ENCODE results near the gene CFAP74. TPM values are rescaled to one million over a fixed set of nuclear protein-coding genes. Genes with fewer than 3 reads are reported as not detected.

CFAP74 gene
- total and polyA plus RNA-seq, 2 of the 4 experiments (the other 2 are of a cell fraction), result not detected

- no peak for ATAC-seq (ENCODE audit: low read depth)
- Histone ChIP-seq H3K18ac (ENCODE audit: low read depth, low read length) (no peak overlapping the region), H2BK15ac (ENCODE audit: low read depth, low read length) (no peak overlapping the region), H3K56ac (ENCODE audit: extremely low read depth, insufficient read depth, low read length) (no peak overlapping the region), H3K27ac (ENCODE audit: insufficient read depth, low read length) (no peak overlapping the region), H3K14ac (replicated peaks; ENCODE audit: low read depth, low read length) (no peak overlapping the region), H2AK9ac (replicated peaks; ENCODE audit: low read depth, low read length, poor library complexity) (no peak overlapping the region), H3K23ac (ENCODE audit: low read depth, low read length) (no peak overlapping the region), H3K9me1 (ENCODE audit: insufficient read depth, low read length) (no peaks in the 10 kb centered on the region), H2AFZ (replicated peaks; ENCODE audit: low read length, poor library complexity) (no peak overlapping the region), H3K4me3 (ENCODE audit: insufficient read depth, low read depth, low read length) (no peak overlapping the region), H3K9me3 (ENCODE audit: control insufficient read depth, insufficient read depth, low read length) (no peaks in the 10 kb centered on the region), H3K4me2 (ENCODE audit: low read depth, low read length) (no peak overlapping the region), H3K79me1 (ENCODE audit: low read depth in 1 of 2, low read length in 2 of 2) (no peaks in the 10 kb centered on the region), H4K91ac (ENCODE audit: insufficient read depth, low read depth, low read length) (no peak overlapping the region), H2BK120ac (ENCODE audit: low read depth, low read length) (no peak overlapping the region), H3K27me3 (ENCODE audit: control insufficient read depth, insufficient read depth, low read length) (peaks cover 49% of the 10 kb centered on the region), H2BK20ac (ENCODE audit: low read depth, low read length) (no peak overlapping the region), H3K9ac (ENCODE audit: low read depth, low read length) (no peak overlapping the region), H4K5ac (ENCODE audit: low read depth, low read length) (no peak overlapping the region), H3K4ac (ENCODE audit: low read depth, low read length) (no peak overlapping the region), H2AK5ac (ENCODE audit: low read depth, low read length) (no peak overlapping the region), H3K36me3 (ENCODE audit: control insufficient read depth, insufficient read depth, low read length) (no peaks in the 10 kb centered on the region), H4K20me1 (ENCODE audit: insufficient read depth, low read length) (no peaks in the 10 kb centered on the region), H4K8ac (ENCODE audit: low read depth in 2 of 2, low read length in 2 of 2) (no peak overlapping the region), H2BK5ac (ENCODE audit: low read depth, low read length, poor library complexity, severe bottlenecking) (no peak overlapping the region), H3K4me1 (ENCODE audit: control insufficient read depth, insufficient read depth, low read length) (no peaks in the 10 kb centered on the region)
- no TSS peak for BruUV-seq (replicated peaks)
- ChIA-PET POLR2A (ENCODE audit: unreplicated experiment) (no interaction called here), CTCF (no interaction called here)
- 73% methylated on average over 20 of the region's 42 CpGs; no CpG with 5 or more reads in 1 of the 2 experiments for WGBS, 2 experiments (ENCODE audit: extremely low coverage in 2 of 2, insufficient read length in 1 of 2)
- intact Hi-C loops (cut with micrococcal nuclease), result no loop called here
- in situ Hi-C loops (cut with MboI; ENCODE audit: low sequenced_read_pairs), result no loop called here
- dilution Hi-C loops (cut with HindIII; ENCODE audit: low sequenced_read_pairs, unreplicated experiment), result no loop called here
- no peak for TF ChIP-seq POLR2A (IDR thresholded peaks at IDR 0.05; ENCODE audit: low read depth, low read length)
- TF ChIP-seq USF2 (IDR thresholded peaks at IDR 0.05; ENCODE audit: low read depth, low read length), result no peak
- no peak for TF ChIP-seq MAZ (IDR thresholded peaks at IDR 0.05; ENCODE audit: borderline replicate concordance, low read depth, low read length)
- TF ChIP-seq RAD21 (IDR thresholded peaks at IDR 0.05; ENCODE audit: low read length), result no peak
- TF ChIP-seq FOS (IDR thresholded peaks at IDR 0.05; ENCODE audit: low read depth, low read length), result no peak
- TF ChIP-seq BHLHE40 (IDR thresholded peaks at IDR 0.05; ENCODE audit: low read depth, low read length), result no peak
- no peak for TF ChIP-seq MXI1 (IDR thresholded peaks at IDR 0.05; ENCODE audit: borderline replicate concordance, low read depth, low read length)
- no peak for TF ChIP-seq NFE2L2 (IDR thresholded peaks at IDR 0.05; ENCODE audit: low read depth, low read length)
- no peak for TF ChIP-seq CTCF (conservative IDR thresholded peaks at IDR 0.05; ENCODE audit: low read depth, low read length)
- TF ChIP-seq SMC3 (IDR thresholded peaks at IDR 0.05; ENCODE audit: low read depth, low read length), result no peak
- TF ChIP-seq CHD1 (IDR thresholded peaks at IDR 0.05; ENCODE audit: low read depth, low read length), result no peak
- no peak for DNase-seq
Observed at GRCh38 chr1:2030076-2030871, 26.7 kb upstream of the CFAP74 start.
